SK-N-SH (cell line): Measurements from ENCODE around the gene NCAM2. TPM values are rescaled to one million over a fixed set of nuclear protein-coding genes. Genes with fewer than 3 reads are reported as not detected.

ENCODE experiments used
- CTCF ChIA-PET: fragments of 300-600, 350-600 bp; formaldehyde crosslinking; extraction: SDS; loops from one replicate; lab custom pipeline; 2021; lab: Yijun Ruan, JAX
- POLR2A ChIA-PET: fragments of 350-600 bp; sonication (Branson Sonifier 250); formaldehyde crosslinking; extraction: SDS; loops from one replicate; lab custom pipeline; 2020; ENCODE audit warnings: antibody characterized with exemption, inconsistent platforms; lab: Yijun Ruan, JAX
- DNase-seq: peaks from one replicate; pipeline ENCODE4 v3.0.0; 2012
- H2AFZ ChIP-seq: fragments of 200-600 bp; sonication (generic); 2 replicates; pipeline ENCODE4 v1.8.1; 2016; ENCODE audit warnings: antibody characterized with exemption, mild to moderate bottlenecking, low read depth
- H3F3A ChIP-seq: fragments of 200-600 bp; sonication (generic); replicated peaks from 2 replicates; pipeline ENCODE3; 2016; ENCODE audit warnings: antibody characterized with exemption, mild to moderate bottlenecking; ENCODE audit not compliant: insufficient read depth
- H3K27ac ChIP-seq, 2 experiments: fragments of 200-500 bp in 1 of 2; fragments of 200-600 bp in 1 of 2; sonication (Bioruptor generic) in 1 of 2; sonication (generic), shearing (Covaris generic) in 1 of 2; 2 replicates each; pipeline versions ENCODE4 v1.5.1 to v1.6.1; 2014 to 2016; ENCODE audit warnings: low read depth in 2 of 2, inconsistent platforms in 1 of 2, low read length in 1 of 2, mild to moderate bottlenecking in 1 of 2, mixed read lengths in 1 of 2
- H3K27me3 ChIP-seq: fragments of 200-600 bp; sonication (generic), shearing (Covaris generic); 2 replicates; pipeline ENCODE4 v1.6.1; 2016; ENCODE audit warnings: mixed run types; ENCODE audit not compliant: insufficient read depth
- H3K36me3 ChIP-seq, 2 experiments: fragments of 200-500 bp in 1 of 2; fragments of 200-600 bp in 1 of 2; sonication (Bioruptor generic) in 1 of 2; sonication (generic) in 1 of 2; replicated peaks in 1 of 2; 2 replicates each; pipeline versions ENCODE3 to v1.5.1; 2014 to 2016; ENCODE audit warnings: low read length in 1 of 2, mild to moderate bottlenecking in 1 of 2; ENCODE audit not compliant: insufficient read depth in 2 of 2, control insufficient read depth in 1 of 2
- H3K4me1 ChIP-seq, 2 experiments: fragments of 200-500 bp in 1 of 2; fragments of 200-600 bp in 1 of 2; sonication (Bioruptor generic) in 1 of 2; sonication (generic), shearing (Covaris generic) in 1 of 2; 2 replicates each; pipeline versions ENCODE4 v1.5.1 to v1.6.1; 2014 to 2016; ENCODE audit warnings: low read depth in 1 of 2, low read length in 1 of 2, mixed run types in 1 of 2; ENCODE audit not compliant: insufficient read depth in 2 of 2, control insufficient read depth in 1 of 2
- H3K4me2 ChIP-seq: fragments of 200-600 bp; sonication (generic), shearing (Covaris generic); 2 replicates; pipeline ENCODE4 v1.6.1; 2017; ENCODE audit warnings: mixed run types
- H3K4me3 ChIP-seq, 2 experiments: fragments of 200-500 bp in 1 of 2; fragments of 200-600 bp in 1 of 2; sonication (Bioruptor generic) in 1 of 2; sonication (generic), shearing (Covaris generic) in 1 of 2; 2 replicates each; pipeline versions ENCODE4 v1.5.1 to v1.8.1; 2014 to 2016; ENCODE audit warnings: low read depth in 2 of 2, inconsistent platforms in 1 of 2, low read length in 1 of 2, mild to moderate bottlenecking in 1 of 2, mixed read lengths in 1 of 2, moderate library complexity in 1 of 2
- H3K79me2 ChIP-seq: fragments of 200-600 bp; sonication (generic); 2 replicates; pipeline ENCODE4 v1.8.1; 2017; ENCODE audit warnings: mild to moderate bottlenecking; ENCODE audit not compliant: insufficient read depth
- H3K9ac ChIP-seq: fragments of 200-600 bp; sonication (generic); 2 replicates; pipeline ENCODE4 v1.6.1; 2017; ENCODE audit warnings: mixed run types
- H3K9me2 ChIP-seq: fragments of 200-600 bp; sonication (generic); 2 replicates; pipeline ENCODE4 v1.6.1; 2017; ENCODE audit warnings: mixed run types
- H3K9me3 ChIP-seq: fragments of 200-600 bp; sonication (generic); 2 replicates; pipeline ENCODE4 v1.6.1; 2017; ENCODE audit warnings: mixed run types, mild to moderate bottlenecking, moderate library complexity
- H4K20me1 ChIP-seq: fragments of 200-600 bp; sonication (generic); 2 replicates; pipeline ENCODE4 v1.6.1; 2017; ENCODE audit warnings: mild to moderate bottlenecking, mixed run types; ENCODE audit not compliant: insufficient read depth
- CTCF ChIP-seq: fragments of 200-600 bp; sonication (generic); IDR thresholded peaks from 2 replicates; pipeline ENCODE4 v1.6.1; 2017; ENCODE audit warnings: antibody characterized with exemption, mild to moderate bottlenecking, moderate library complexity
- ELF1 ChIP-seq: IDR thresholded peaks from 2 replicates; pipeline ENCODE4 v1.4.0; 2012
- EP300 ChIP-seq, 2 experiments: IDR thresholded peaks; 2 replicates each; pipeline versions ENCODE4 v1.4.0 to v1.6.1; 2012; ENCODE audit warnings: borderline replicate concordance in 1 of 2, low read depth in 1 of 2, low read length in 1 of 2
- FOSL2 ChIP-seq: IDR thresholded peaks from 2 replicates; pipeline ENCODE4 v1.4.0; 2012; ENCODE audit warnings: low read depth, mild to moderate bottlenecking, moderate library complexity, borderline replicate concordance
- FOXJ3 ChIP-seq: sonication (generic); formaldehyde crosslinking; IDR thresholded peaks from 2 replicates; pipeline ENCODE4 v1.5.1; 2020; ENCODE audit warnings: mild to moderate bottlenecking, missing genetic modification reagents
- GABPA ChIP-seq: IDR thresholded peaks from 2 replicates; pipeline ENCODE4 v1.4.0; 2012; ENCODE audit warnings: low read depth, mild to moderate bottlenecking
- GATA2 ChIP-seq: sonication (generic); formaldehyde crosslinking; IDR thresholded peaks from 2 replicates; pipeline ENCODE4 v1.5.0; 2020; ENCODE audit warnings: mild to moderate bottlenecking, missing genetic modification reagents
- IRF3 ChIP-seq: fragments of 150-350 bp; IDR thresholded peaks from 2 replicates; pipeline ENCODE4 v1.6.1; 2016; ENCODE audit warnings: mild to moderate bottlenecking, low read depth, low read length
- JUND ChIP-seq: IDR thresholded peaks from 2 replicates; pipeline ENCODE4 v1.4.0; 2012
- MEF2A ChIP-seq: IDR thresholded peaks from 2 replicates; pipeline ENCODE4 v1.4.0; 2012; ENCODE audit warnings: low read depth, borderline replicate concordance
- NFIC ChIP-seq: IDR thresholded peaks from 2 replicates; pipeline ENCODE4 v1.4.0; 2012; ENCODE audit warnings: borderline replicate concordance
- RAD21 ChIP-seq: IDR thresholded peaks from 2 replicates; pipeline ENCODE4 v1.6.1; 2012; ENCODE audit warnings: mild to moderate bottlenecking, low read length
- RFX5 ChIP-seq: IDR thresholded peaks from 2 replicates; pipeline ENCODE4 v1.6.1; 2012; ENCODE audit warnings: mild to moderate bottlenecking, improper control_type of control experiment, low read length
- RXRA ChIP-seq: IDR thresholded peaks from 2 replicates; pipeline ENCODE4 v1.4.0; 2012; ENCODE audit warnings: low read depth, mild to moderate bottlenecking, borderline replicate concordance
- SIN3A ChIP-seq: IDR thresholded peaks from 2 replicates; pipeline ENCODE4 v1.6.1; 2012; ENCODE audit warnings: low read depth, mild to moderate bottlenecking, low read length, moderate library complexity, borderline replicate concordance
- USF2 ChIP-seq: fragments of 150-350 bp; IDR thresholded peaks from 2 replicates; pipeline ENCODE4 v1.6.1; 2017; ENCODE audit warnings: antibody characterized with exemption, low read length, low read depth, borderline replicate concordance
- YY1 ChIP-seq: IDR thresholded peaks from 2 replicates; pipeline ENCODE4 v1.4.0; 2012; ENCODE audit warnings: low read depth, mild to moderate bottlenecking
- WGBS: methylation state at CpG from one replicate; pipeline ENCODE4 v1.1.6; 2017; ENCODE audit warnings: low lambda C conversion rate; 5-methylcytosine and 5-hydroxymethylcytosine counted together
- polyA plus RNA-seq, 3 experiments: library from polyadenylated mRNA; depleted of rRNA; stranded (reverse); fragments of >200 nt; gene quantifications; 2 replicates each; pipeline ENCODE4 v1.2.3, GENCODE V29; 2012

The NCAM2 gene
- polyA plus RNA-seq, 1 of the 3 experiments (the other 2 are of a cell fraction) = 2.1 TPM

GRCh38 chr21:21076491-21076890, 78.3 kb downstream of the NCAM2 start:
- no peak overlapping the region for H3K9ac ChIP-seq
- no peaks in the 10 kb centered on the region for H3K27me3 ChIP-seq
- POLR2A ChIA-PET = no interaction called here
- no peaks in the 10 kb centered on the region for H3K9me3 ChIP-seq
- no peak overlapping the region for H3K4me3 ChIP-seq
- no peaks in the 10 kb centered on the region for H3K4me1 ChIP-seq
- DNase-seq = no peak
- no peak overlapping the region for H3K4me2 ChIP-seq
- no peaks in the 10 kb centered on the region for H3K79me2 ChIP-seq
- H3K9me2 ChIP-seq = no peaks in the 10 kb centered on the region
- no peak for TF ChIP-seq JUND
- TF ChIP-seq, all 33 proteins: peak for 0
- no peaks in the 10 kb centered on the region for H4K20me1 ChIP-seq
- WGBS = 69% methylated on average over 4 of the region's 4 CpGs
- no peak overlapping the region for H2AFZ ChIP-seq
- no peaks in the 10 kb centered on the region for H3K36me3 ChIP-seq
- H3K27ac ChIP-seq = no peak overlapping the region
- H3F3A ChIP-seq = no peaks in the 10 kb centered on the region
- CTCF ChIA-PET = no interaction called here

GRCh38 chr21:21079646-21080045, 81.4 kb downstream of the NCAM2 start:
- H3K4me3 ChIP-seq = no peak overlapping the region
- no peak overlapping the region for H3K9ac ChIP-seq
- ChIA-PET CTCF (no interaction called here), POLR2A (no interaction called here)
- no peaks in the 10 kb centered on the region for H3K4me1 ChIP-seq
- no peaks in the 10 kb centered on the region for H3K9me3 ChIP-seq
- no peak overlapping the region for H2AFZ ChIP-seq
- H3F3A ChIP-seq = no peaks in the 10 kb centered on the region
- no peak overlapping the region for H3K27ac ChIP-seq
- no peak for TF ChIP-seq CTCF
- TF ChIP-seq MEF2A = no peak
- TF ChIP-seq RXRA = no peak
- TF ChIP-seq GABPA = no peak
- TF ChIP-seq RAD21 = no peak
- no peak for TF ChIP-seq RFX5
- TF ChIP-seq SIN3A = no peak
- no peak for TF ChIP-seq GATA2 (CRISPR knock-in tag)
- no peak for TF ChIP-seq JUND
- DNase-seq = no peak
- H3K4me2 ChIP-seq = no peak overlapping the region
- no peaks in the 10 kb centered on the region for H3K9me2 ChIP-seq
- no peaks in the 10 kb centered on the region for H3K79me2 ChIP-seq
- H4K20me1 ChIP-seq = no peaks in the 10 kb centered on the region
- H3K27me3 ChIP-seq = no peaks in the 10 kb centered on the region
- no peaks in the 10 kb centered on the region for H3K36me3 ChIP-seq

GRCh38 chr21:21084179-21084578, 86.0 kb downstream of the NCAM2 start:
- H2AFZ ChIP-seq = no peak overlapping the region
- H3K9ac ChIP-seq = no peak overlapping the region
- H3K36me3 ChIP-seq = no peaks in the 10 kb centered on the region
- CTCF ChIA-PET = interaction anchor here (1.6 kb wide), 1 partner anchor 17 kb away, joined by 5 read pairs; no protein-coding TSS in a partner anchor
- no peaks in the 10 kb centered on the region for H3K27me3 ChIP-seq
- no peaks in the 10 kb centered on the region; a peak in 1 of 4 replicates for H3K4me1 ChIP-seq
- no peak for DNase-seq
- H3K9me2 ChIP-seq = no peaks in the 10 kb centered on the region
- H4K20me1 ChIP-seq = no peaks in the 10 kb centered on the region
- TF ChIP-seq YY1 (no peak), RXRA (no peak), FOXJ3 (CRISPR knock-in tag) (no peak), ELF1 (no peak), FOSL2 (no peak), RFX5 (no peak), RAD21 (no peak), USF2 (no peak), GATA2 (CRISPR knock-in tag) (no peak), EP300 (IDR thresholded peaks at IDR 0.05; ENCODE audit: borderline replicate concordance in 1 of 2, low read depth in 1 of 2, low read length in 1 of 2) (no peak), IRF3 (no peak), NFIC (no peak)
- TF ChIP-seq, all 33 proteins: peak for 0
- Histone ChIP-seq H3K9me3 (no peaks in the 10 kb centered on the region), H3F3A (no peaks in the 10 kb centered on the region), H3K27ac (no peak overlapping the region), H3K4me3 (no peak overlapping the region), H3K4me2 (no peak overlapping the region), H3K79me2 (no peaks in the 10 kb centered on the region)
- POLR2A ChIA-PET = no interaction called here
- WGBS = 56% methylated on average over 1 of the region's 1 CpG
